Measurements from ENCODE around the gene DCUN1D4. TPM values are rescaled to one million over a fixed set of nuclear protein-coding genes. Genes with fewer than 3 reads are reported as not detected.

DCUN1D4 gene
- total and polyA plus RNA-seq, 2 experiments from 2014 or later = 17.3 to 39.9 TPM

DNA sequence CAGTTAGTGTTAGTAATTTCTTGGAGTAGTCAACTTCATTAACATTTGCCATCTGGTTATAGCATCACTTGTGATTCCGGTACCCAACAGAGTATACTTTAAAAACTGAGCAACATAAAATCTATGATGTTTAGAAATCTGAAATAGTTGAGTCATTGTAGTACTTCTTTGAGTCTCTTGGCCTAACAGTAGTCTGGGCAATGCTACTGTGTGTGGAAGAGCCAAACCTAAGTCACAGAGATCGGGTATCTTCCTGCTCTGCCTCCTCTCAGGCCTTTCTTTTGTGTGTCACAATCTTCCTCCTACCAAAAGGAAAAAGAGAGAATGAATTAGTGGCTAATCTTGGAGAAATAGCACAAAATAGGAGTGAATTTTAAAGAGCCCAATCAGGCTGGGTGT is 25.5 kb downstream of the DCUN1D4 start:
- TF ChIP-seq, protein P1, sequence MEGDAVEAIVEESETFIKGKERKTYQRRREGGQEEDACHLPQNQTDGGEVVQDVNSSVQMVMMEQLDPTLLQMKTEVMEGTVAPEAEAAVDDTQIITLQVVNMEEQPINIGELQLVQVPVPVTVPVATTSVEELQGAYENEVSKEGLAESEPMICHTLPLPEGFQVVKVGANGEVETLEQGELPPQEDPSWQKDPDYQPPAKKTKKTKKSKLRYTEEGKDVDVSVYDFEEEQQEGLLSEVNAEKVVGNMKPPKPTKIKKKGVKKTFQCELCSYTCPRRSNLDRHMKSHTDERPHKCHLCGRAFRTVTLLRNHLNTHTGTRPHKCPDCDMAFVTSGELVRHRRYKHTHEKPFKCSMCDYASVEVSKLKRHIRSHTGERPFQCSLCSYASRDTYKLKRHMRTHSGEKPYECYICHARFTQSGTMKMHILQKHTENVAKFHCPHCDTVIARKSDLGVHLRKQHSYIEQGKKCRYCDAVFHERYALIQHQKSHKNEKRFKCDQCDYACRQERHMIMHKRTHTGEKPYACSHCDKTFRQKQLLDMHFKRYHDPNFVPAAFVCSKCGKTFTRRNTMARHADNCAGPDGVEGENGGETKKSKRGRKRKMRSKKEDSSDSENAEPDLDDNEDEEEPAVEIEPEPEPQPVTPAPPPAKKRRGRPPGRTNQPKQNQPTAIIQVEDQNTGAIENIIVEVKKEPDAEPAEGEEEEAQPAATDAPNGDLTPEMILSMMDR (IDR thresholded peaks at IDR 0.05; ENCODE audit: poor library complexity) = no peak
- TF ChIP-seq EZH2 (IDR thresholded peaks at IDR 0.05; ENCODE audit: borderline replicate concordance) = no peak
- no peak for TF ChIP-seq EZH2phosphoT487 (IDR thresholded peaks at IDR 0.05; ENCODE audit: low read depth, severe bottlenecking, unreplicated experiment)

GRCh38 chr4:51870441-51871188 is 27.7 kb downstream of the DCUN1D4 start:
- no peak overlapping the region for H3K27ac ChIP-seq
- DNase-seq (ENCODE audit: low spot score) = no peak
- no peak overlapping the region for H2AFZ ChIP-seq
- H3K79me2 ChIP-seq = peaks cover under 1% of the 10 kb centered on the region
- H3K36me3 ChIP-seq (replicated peaks; ENCODE audit: insufficient read depth, low read depth) = no peaks in the 10 kb centered on the region
- no peaks in the 10 kb centered on the region for H3K9me2 ChIP-seq (replicated peaks; ENCODE audit: insufficient read depth)
- H3K9me3 ChIP-seq (ENCODE audit: low read depth) = no peaks in the 10 kb centered on the region
- no peaks in the 10 kb centered on the region for H4K20me1 ChIP-seq (ENCODE audit: insufficient read depth, poor library complexity, severe bottlenecking)
- no peak overlapping the region for H3K4me2 ChIP-seq
- H3K4me3 ChIP-seq = no peak overlapping the region
- 90% methylated on average over 3 of the region's 3 CpGs for WGBS (ENCODE audit: low lambda C conversion rate, missing lambda C conversion rate)
- TF ChIP-seq EZH2 (IDR thresholded peaks at IDR 0.05; ENCODE audit: borderline replicate concordance) (no peak), EZH2phosphoT487 (IDR thresholded peaks at IDR 0.05; ENCODE audit: low read depth, severe bottlenecking, unreplicated experiment) (no peak)
- TF ChIP-seq, protein P1 (IDR thresholded peaks at IDR 0.05; ENCODE audit: poor library complexity) = no peak
- no peaks in the 10 kb centered on the region for H3K4me1 ChIP-seq (ENCODE audit: insufficient read depth)
- no peaks in the 10 kb centered on the region for H3K27me3 ChIP-seq

More for the DNA sequence above, 25.5 kb downstream of the DCUN1D4 start:
- DNase-seq (ENCODE audit: low spot score) = no peak
- Histone ChIP-seq H3K4me1 (ENCODE audit: insufficient read depth) (no peaks in the 10 kb centered on the region), H3K9me3 (ENCODE audit: low read depth) (no peaks in the 10 kb centered on the region), H3K27ac (no peak overlapping the region), H3K9me2 (replicated peaks; ENCODE audit: insufficient read depth) (no peaks in the 10 kb centered on the region), H3K36me3 (replicated peaks; ENCODE audit: insufficient read depth, low read depth) (no peaks in the 10 kb centered on the region), H3K4me3 (no peak overlapping the region), H3K4me2 (no peak overlapping the region), H3K27me3 (no peaks in the 10 kb centered on the region), H2AFZ (no peak overlapping the region), H3K79me2 (peaks cover 6% of the 10 kb centered on the region), H4K20me1 (ENCODE audit: insufficient read depth, poor library complexity, severe bottlenecking) (no peaks in the 10 kb centered on the region)
- WGBS (ENCODE audit: low lambda C conversion rate, missing lambda C conversion rate) = 98% methylated on average over 2 of the region's 2 CpGs

- no peaks in the 10 kb centered on the region for H3K9me2 ChIP-seq (replicated peaks; ENCODE audit: insufficient read depth)
- H3K9me3 ChIP-seq (ENCODE audit: low read depth) = no peaks in the 10 kb centered on the region
- no peak overlapping the region for H3K27ac ChIP-seq
- WGBS (ENCODE audit: low lambda C conversion rate, missing lambda C conversion rate) = 95% methylated on average over 9 of the region's 9 CpGs
- no peak overlapping the region for H3K4me2 ChIP-seq
- H2AFZ ChIP-seq = no peak overlapping the region
- TF ChIP-seq EZH2 (IDR thresholded peaks at IDR 0.05; ENCODE audit: borderline replicate concordance) (no peak), EZH2phosphoT487 (IDR thresholded peaks at IDR 0.05; ENCODE audit: low read depth, severe bottlenecking, unreplicated experiment) (no peak)
- TF ChIP-seq, protein P1 (IDR thresholded peaks at IDR 0.05; ENCODE audit: poor library complexity) = no peak
- H3K36me3 ChIP-seq (replicated peaks; ENCODE audit: insufficient read depth, low read depth) = no peaks in the 10 kb centered on the region
- H4K20me1 ChIP-seq (ENCODE audit: insufficient read depth, poor library complexity, severe bottlenecking) = no peaks in the 10 kb centered on the region
- H3K79me2 ChIP-seq = peaks cover 2% of the 10 kb centered on the region
- DNase-seq (ENCODE audit: low spot score) = no peak
- H3K4me3 ChIP-seq = no peak overlapping the region
- no peaks in the 10 kb centered on the region for H3K27me3 ChIP-seq
- H3K4me1 ChIP-seq (ENCODE audit: insufficient read depth) = no peaks in the 10 kb centered on the region
Measured at GRCh38 chr4:51872283-51872997, 29.5 kb downstream of the DCUN1D4 start.

All from hepatocyte (in vitro differentiated cells).